ENCODE measurements around the gene MSANTD3. TPM values are rescaled to one million over a fixed set of nuclear protein-coding genes. Genes with fewer than 3 reads are reported as not detected.
A peak's percentile ranks its signal among the peaks of the same experiment; 100 is the strongest.

MSANTD3 gene
- total and polyA plus RNA-seq, 9 of the 15 experiments (the other 6 are each of a cell fraction or from before 2014, with no cell fraction given): 9.4 to 28.7 (median 22.3) TPM

DNA sequence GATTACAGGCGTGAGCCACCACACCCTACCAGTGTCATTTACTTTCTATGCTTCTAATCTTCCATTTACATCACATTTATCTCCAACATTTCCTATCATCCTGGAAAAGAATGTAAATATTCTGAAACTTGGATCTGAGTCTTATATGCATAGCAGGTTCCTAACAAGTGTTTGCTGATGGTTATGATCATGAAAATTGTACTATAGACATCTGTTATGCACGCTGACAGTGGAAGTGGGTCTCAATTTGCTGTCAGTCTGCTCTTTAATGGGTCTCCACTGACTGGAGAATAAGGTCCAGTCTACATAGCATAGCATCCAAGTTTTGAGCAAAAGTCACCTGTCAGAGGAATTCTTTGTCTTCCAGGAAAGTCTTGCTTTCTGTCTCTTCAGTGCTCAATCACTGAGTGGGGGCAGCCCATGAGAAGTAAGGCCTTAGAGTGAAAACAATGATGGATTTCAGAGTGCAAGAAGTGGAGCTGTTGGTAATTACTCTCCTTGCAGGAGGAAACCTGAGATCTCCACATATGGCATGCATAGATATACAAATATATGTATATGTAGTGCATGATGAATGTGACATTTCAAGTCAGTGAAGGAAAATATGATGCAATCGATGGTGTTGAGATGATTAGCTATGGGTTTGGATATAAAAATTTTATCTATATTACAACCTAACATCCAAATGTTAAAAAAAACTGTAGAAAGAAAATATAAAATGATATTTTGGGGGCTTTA lies 29.2 kb upstream of the MSANTD3 start (continued):
- TF ChIP-seq, protein P1, sequence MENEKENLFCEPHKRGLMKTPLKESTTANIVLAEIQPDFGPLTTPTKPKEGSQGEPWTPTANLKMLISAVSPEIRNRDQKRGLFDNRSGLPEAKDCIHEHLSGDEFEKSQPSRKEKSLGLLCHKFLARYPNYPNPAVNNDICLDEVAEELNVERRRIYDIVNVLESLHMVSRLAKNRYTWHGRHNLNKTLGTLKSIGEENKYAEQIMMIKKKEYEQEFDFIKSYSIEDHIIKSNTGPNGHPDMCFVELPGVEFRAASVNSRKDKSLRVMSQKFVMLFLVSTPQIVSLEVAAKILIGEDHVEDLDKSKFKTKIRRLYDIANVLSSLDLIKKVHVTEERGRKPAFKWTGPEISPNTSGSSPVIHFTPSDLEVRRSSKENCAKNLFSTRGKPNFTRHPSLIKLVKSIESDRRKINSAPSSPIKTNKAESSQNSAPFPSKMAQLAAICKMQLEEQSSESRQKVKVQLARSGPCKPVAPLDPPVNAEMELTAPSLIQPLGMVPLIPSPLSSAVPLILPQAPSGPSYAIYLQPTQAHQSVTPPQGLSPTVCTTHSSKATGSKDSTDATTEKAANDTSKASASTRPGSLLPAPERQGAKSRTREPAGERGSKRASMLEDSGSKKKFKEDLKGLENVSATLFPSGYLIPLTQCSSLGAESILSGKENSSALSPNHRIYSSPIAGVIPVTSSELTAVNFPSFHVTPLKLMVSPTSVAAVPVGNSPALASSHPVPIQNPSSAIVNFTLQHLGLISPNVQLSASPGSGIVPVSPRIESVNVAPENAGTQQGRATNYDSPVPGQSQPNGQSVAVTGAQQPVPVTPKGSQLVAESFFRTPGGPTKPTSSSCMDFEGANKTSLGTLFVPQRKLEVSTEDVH (IDR thresholded peaks at IDR 0.05; ENCODE audit: low read depth, partially characterized antibody): no peak
- no peak for TF ChIP-seq EZH2 (IDR thresholded peaks at IDR 0.05; ENCODE audit: borderline replicate concordance, low read depth, low read length)
- TF ChIP-seq HOXB6 (CRISPR knock-in tag; IDR thresholded peaks at IDR 0.05; ENCODE audit: borderline replicate concordance): no peak
- TF ChIP-seq EGR1 (conservative IDR thresholded peaks at IDR 0.05): no peak
- no peak for TF ChIP-seq ILK (tag; IDR thresholded peaks at IDR 0.05; ENCODE audit: borderline replicate concordance, low read depth)
- TF ChIP-seq SIX5 (IDR thresholded peaks at IDR 0.05; ENCODE audit: borderline replicate concordance in 1 of 2, insufficient read depth in 1 of 2, low read depth in 1 of 2, low read length in 2 of 2): no peak
- no peak for TF ChIP-seq KLF6 (CRISPR knock-in tag; IDR thresholded peaks at IDR 0.05; ENCODE audit: borderline replicate concordance)
- no peak for TF ChIP-seq TRIM28 (IDR thresholded peaks at IDR 0.05)
- no peak for TF ChIP-seq ZNF830 (CRISPR knock-in tag; IDR thresholded peaks at IDR 0.05)
- TF ChIP-seq RNF2 (IDR thresholded peaks at IDR 0.05): no peak
- TF ChIP-seq THRAP3 (IDR thresholded peaks at IDR 0.05; ENCODE audit: borderline replicate concordance): no peak
- no peak for TF ChIP-seq HNRNPH1 (optimal IDR thresholded peaks at IDR 0.05; ENCODE audit: low read depth, low read length)
- TF ChIP-seq RNF219 (CRISPR knock-in tag; IDR thresholded peaks at IDR 0.05): no peak
- no peak for TF ChIP-seq ETS2 (tag; IDR thresholded peaks at IDR 0.05; ENCODE audit: borderline replicate concordance, poor library complexity, severe bottlenecking)
- TF ChIP-seq ELF1 (tag; IDR thresholded peaks at IDR 0.05): no peak
- TF ChIP-seq, protein P2, sequence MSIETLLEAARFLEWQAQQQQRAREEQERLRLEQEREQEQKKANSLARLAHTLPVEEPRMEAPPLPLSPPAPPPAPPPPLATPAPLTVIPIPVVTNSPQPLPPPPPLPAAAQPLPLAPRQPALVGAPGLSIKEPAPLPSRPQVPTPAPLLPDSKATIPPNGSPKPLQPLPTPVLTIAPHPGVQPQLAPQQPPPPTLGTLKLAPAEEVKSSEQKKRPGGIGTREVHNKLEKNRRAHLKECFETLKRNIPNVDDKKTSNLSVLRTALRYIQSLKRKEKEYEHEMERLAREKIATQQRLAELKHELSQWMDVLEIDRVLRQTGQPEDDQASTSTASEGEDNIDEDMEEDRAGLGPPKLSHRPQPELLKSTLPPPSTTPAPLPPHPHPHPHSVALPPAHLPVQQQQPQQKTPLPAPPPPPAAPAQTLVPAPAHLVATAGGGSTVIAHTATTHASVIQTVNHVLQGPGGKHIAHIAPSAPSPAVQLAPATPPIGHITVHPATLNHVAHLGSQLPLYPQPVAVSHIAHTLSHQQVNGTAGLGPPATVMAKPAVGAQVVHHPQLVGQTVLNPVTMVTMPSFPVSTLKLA (conservative IDR thresholded peaks at IDR 0.05): no peak
- TF ChIP-seq ZSCAN32 (CRISPR knock-in tag; IDR thresholded peaks at IDR 0.05): 0 out of 2 replicates have a peak, but pooled peaks have one; percentile 39
- TF ChIP-seq STAG1 (CRISPR knock-in tag; IDR thresholded peaks at IDR 0.05; ENCODE audit: borderline replicate concordance): no peak
- no peak for TF ChIP-seq HMG20B (CRISPR knock-in tag; IDR thresholded peaks at IDR 0.05)
- no peak for TF ChIP-seq RFX1 (IDR thresholded peaks at IDR 0.05)
- no peak for TF ChIP-seq FOXP1 (CRISPR knock-in tag; IDR thresholded peaks at IDR 0.05)
- TF ChIP-seq BHLHE40 (IDR thresholded peaks at IDR 0.05; ENCODE audit: low read length): no peak

Measured in K562 (cell line).